Lower leg skin (tissue), 4 donors: ENCODE measurements around the gene ABR. TPM values are rescaled to one million over a fixed set of nuclear protein-coding genes. Genes with fewer than 3 reads are reported as not detected.

Experiments
- DNase-seq, 2 donors: peaks; one replicate each; pipeline ENCODE4 v3.0.0-alpha.2; 2019; ENCODE audit warnings: low spot score in 2 of 2
- H3K4me3 ChIP-seq: fragments of 200-600 bp; sonication (generic); 2 replicates; pipeline ENCODE4 v1.5.1; 2017; ENCODE audit warnings: mild to moderate bottlenecking, low read depth; ENCODE audit not compliant: poor library complexity, severe bottlenecking
- CTCF ChIP-seq, 3 donors: fragments of 450-650 bp; IDR thresholded peaks; one replicate each; pipeline ENCODE4 v1.5.1; 2016; ENCODE audit warnings: antibody characterized with exemption in 3 of 3, mild to moderate bottlenecking in 3 of 3, moderate library complexity in 2 of 3
- POLR2A ChIP-seq, 2 donors: fragments of 450-650 bp; IDR thresholded peaks; one replicate each; pipeline ENCODE4 v1.6.1; 2016 to 2017; ENCODE audit warnings: antibody characterized with exemption in 2 of 2, mild to moderate bottlenecking in 1 of 2, moderate library complexity in 1 of 2
- WGBS, 2 donors: methylation state at CpG; one replicate each; pipeline ENCODE4 v1.1.5; 2018; 5-methylcytosine and 5-hydroxymethylcytosine counted together
- intact Hi-C: fragments of 100-400 bp; cut with DNase I; formaldehyde crosslinking; loops from one replicate; pipeline ENCODE4 v1.15.0; 2023; ENCODE audit warnings: low total_unique reads
- total RNA-seq, 4 donors: library from RNA; depleted of rRNA; stranded (reverse); fragments of >200 nt; gene quantifications; one replicate each; pipeline ENCODE4 v1.1.0, GENCODE V29; 2016

ABR gene
- total RNA-seq, 4 donors from 2014 or later: 60.9 to 98.8 (median 88.3) TPM

GRCh38 chr17:980406-981291 lies 199.1 kb downstream of the ABR start:
- H3K4me3 ChIP-seq: no peak overlapping the region
- 19 to 27% methylated on average over 43 of the region's 43 CpGs for WGBS, 2 donors
- intact Hi-C loops: loop anchor here (2.0 kb wide), 1 partner anchor 184 kb away; no protein-coding TSS in a partner anchor
- peak in 1 of 3 donors; percentile 69 for TF ChIP-seq CTCF (IDR thresholded peaks at IDR 0.05)
- TF ChIP-seq POLR2A (IDR thresholded peaks at IDR 0.05): no peak
- peak; percentile 79 to 94 for DNase-seq

GRCh38 chr17:979539-980405 lies 200.0 kb downstream of the ABR start, which contains the start of gene NXN:
Gene NXN (minus strand): TSS chr17:979776.
- intact Hi-C loops: loop anchor here (2.0 kb wide), 1 partner anchor 183 kb away; no protein-coding TSS in a partner anchor
- WGBS, 2 donors: 3 to 4% methylated on average over 30 to 44 of the region's 94 CpGs

GRCh38 chr17:979212-979538 lies 200.6 kb downstream of the ABR start:
- DNase-seq: no peak
- WGBS, 2 donors: 0 to 1% methylated on average over 2 to 18 of the region's 42 CpGs
- intact Hi-C loops: no loop called here
- no peak overlapping the region for H3K4me3 ChIP-seq
- TF ChIP-seq CTCF (IDR thresholded peaks at IDR 0.05) (no peak), POLR2A (IDR thresholded peaks at IDR 0.05) (no peak)

More at GRCh38 chr17:979539-980405, 200.0 kb downstream of the ABR start, which contains the start of gene NXN:
- H3K4me3 ChIP-seq: peak within 1 kb of the TSS; percentile 45
- TF ChIP-seq POLR2A (IDR thresholded peaks at IDR 0.05) (no peak), CTCF (IDR thresholded peaks at IDR 0.05) (no peak)
- peak; percentile 68 to 96 for DNase-seq

GRCh38 chr17:978103-979093 lies 201.4 kb downstream of the ABR start:
- 1 to 6% methylated on average over 23 to 49 of the region's 72 CpGs for WGBS, 2 donors
- intact Hi-C loops: no loop called here
- TF ChIP-seq POLR2A (IDR thresholded peaks at IDR 0.05): no peak
- TF ChIP-seq CTCF (IDR thresholded peaks at IDR 0.05): no peak
- H3K4me3 ChIP-seq: peak overlapping the region; percentile 45
- DNase-seq: no peak

GRCh38 chr17:977166-977565 lies 202.6 kb downstream of the ABR start:
- 53 to 57% methylated on average over 6 of the region's 6 CpGs for WGBS, 2 donors
- no peak overlapping the region for H3K4me3 ChIP-seq
- intact Hi-C loops: no loop called here
- DNase-seq: no peak
- no peak for TF ChIP-seq POLR2A (IDR thresholded peaks at IDR 0.05)
- TF ChIP-seq CTCF (IDR thresholded peaks at IDR 0.05): no peak
